Bronchial epithelial cell (primary cell): ENCODE data around the gene ARHGDIG. TPM values are rescaled to one million over a fixed set of nuclear protein-coding genes. Genes with fewer than 3 reads are reported as not detected.

Experiments used
- DNase-seq: peaks from one replicate; pipeline ENCODE4 v3.0.0-alpha.2; 2010; ENCODE audit warnings: low read depth
- FAIRE-seq: peaks from 2 replicates; lab custom pipeline; 2011; peaks lifted over from hg19 to GRCh38; lab: Jason Lieb, UNC
- H3K27me3 ChIP-seq: 2 replicates; pipeline ENCODE4 v1.5.1; 2011; ENCODE audit warnings: low read length; ENCODE audit not compliant: control insufficient read depth, insufficient read depth
- H3K36me3 ChIP-seq: 2 replicates; pipeline ENCODE4 v1.5.1; 2011; ENCODE audit warnings: low read length; ENCODE audit not compliant: control insufficient read depth, insufficient read depth
- H3K4me3 ChIP-seq: 2 replicates; pipeline ENCODE4 v1.5.1; 2011; ENCODE audit warnings: mild to moderate bottlenecking, low read depth, low read length, control low read depth
- total RNA-seq: library from RNA; depleted of rRNA; stranded (reverse); fragments of >200 nt; gene quantifications from 2 replicates; pipeline ENCODE4 v1.2.1, GENCODE V29; 2014
- TF ChIP-seq, protein P1 (sequence below): IDR thresholded peaks from 2 replicates; pipeline ENCODE4 v1.5.1; 2011; ENCODE audit warnings: mild to moderate bottlenecking, moderate library complexity, low read length, control low read depth, inconsistent platforms; ENCODE audit not compliant: insufficient read depth, severe bottlenecking

The ARHGDIG gene
- total RNA-seq, 1 donor from 2014 or later = not detected

- Histone ChIP-seq H3K36me3 (peaks cover 37% of the 10 kb centered on the region), H3K4me3 (no peak overlapping the region), H3K27me3 (no peaks in the 10 kb centered on the region)
- TF ChIP-seq, protein P1, sequence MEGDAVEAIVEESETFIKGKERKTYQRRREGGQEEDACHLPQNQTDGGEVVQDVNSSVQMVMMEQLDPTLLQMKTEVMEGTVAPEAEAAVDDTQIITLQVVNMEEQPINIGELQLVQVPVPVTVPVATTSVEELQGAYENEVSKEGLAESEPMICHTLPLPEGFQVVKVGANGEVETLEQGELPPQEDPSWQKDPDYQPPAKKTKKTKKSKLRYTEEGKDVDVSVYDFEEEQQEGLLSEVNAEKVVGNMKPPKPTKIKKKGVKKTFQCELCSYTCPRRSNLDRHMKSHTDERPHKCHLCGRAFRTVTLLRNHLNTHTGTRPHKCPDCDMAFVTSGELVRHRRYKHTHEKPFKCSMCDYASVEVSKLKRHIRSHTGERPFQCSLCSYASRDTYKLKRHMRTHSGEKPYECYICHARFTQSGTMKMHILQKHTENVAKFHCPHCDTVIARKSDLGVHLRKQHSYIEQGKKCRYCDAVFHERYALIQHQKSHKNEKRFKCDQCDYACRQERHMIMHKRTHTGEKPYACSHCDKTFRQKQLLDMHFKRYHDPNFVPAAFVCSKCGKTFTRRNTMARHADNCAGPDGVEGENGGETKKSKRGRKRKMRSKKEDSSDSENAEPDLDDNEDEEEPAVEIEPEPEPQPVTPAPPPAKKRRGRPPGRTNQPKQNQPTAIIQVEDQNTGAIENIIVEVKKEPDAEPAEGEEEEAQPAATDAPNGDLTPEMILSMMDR = no peak
- DNase-seq = no peak
- FAIRE-seq = no peak
Measured at GRCh38 chr16:316741-317464, 36.5 kb downstream of the ARHGDIG start.

DNA sequence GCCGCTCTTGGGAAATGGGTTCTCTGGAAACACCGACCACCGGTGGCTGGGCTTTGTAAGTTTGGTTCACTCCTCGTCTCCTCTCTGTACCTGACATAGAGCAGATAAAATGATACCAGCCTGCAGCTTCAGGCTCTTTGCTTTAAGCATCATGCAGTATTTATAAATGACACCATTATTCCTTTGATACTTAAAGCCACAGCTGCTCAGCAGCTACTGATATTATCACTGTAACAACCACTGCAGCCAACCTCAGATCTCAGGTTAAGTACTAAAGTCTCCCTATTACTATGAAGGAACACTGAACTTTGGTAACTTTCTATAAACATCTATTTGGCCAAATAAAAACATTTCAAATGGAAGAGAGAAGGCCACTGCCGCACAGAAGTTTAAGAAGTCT lies 37.2 kb downstream of the ARHGDIG start:
- TF ChIP-seq, protein P1 = no peak
- no peak for DNase-seq
- H3K27me3 ChIP-seq = no peaks in the 10 kb centered on the region
- H3K4me3 ChIP-seq = no peak overlapping the region
- no peak for FAIRE-seq
- H3K36me3 ChIP-seq = peaks cover 36% of the 10 kb centered on the region

GRCh38 chr16:318628-319027 lies 38.2 kb downstream of the ARHGDIG start:
- TF ChIP-seq, protein P1 = peak; percentile 8
- Histone ChIP-seq H3K36me3 (peaks cover 30% of the 10 kb centered on the region), H3K27me3 (no peaks in the 10 kb centered on the region), H3K4me3 (no peak overlapping the region)
- FAIRE-seq (no peak), DNase-seq (no peak)

DNA sequence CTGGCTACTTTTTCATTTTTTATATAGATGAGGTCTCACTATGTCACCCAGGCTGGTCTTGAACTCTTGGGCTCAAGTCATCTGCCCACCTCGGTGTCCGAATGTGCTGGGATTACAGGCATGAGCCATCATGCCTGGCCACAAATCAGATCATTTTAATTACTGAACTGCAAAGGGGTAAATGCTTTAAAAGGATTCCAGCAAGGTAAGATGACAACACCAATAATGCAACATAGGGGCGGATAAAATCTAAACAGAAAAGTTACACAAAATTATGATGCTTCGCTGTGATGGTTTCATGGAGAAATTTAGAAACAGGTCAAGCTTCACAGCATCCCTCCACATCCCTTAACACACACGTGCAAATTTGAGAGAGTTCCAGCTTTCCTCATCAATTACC lies 39.8 kb downstream of the ARHGDIG start:
- Histone ChIP-seq H3K27me3 (no peaks in the 10 kb centered on the region), H3K36me3 (peaks cover 27% of the 10 kb centered on the region), H3K4me3 (no peak overlapping the region)
- TF ChIP-seq, protein P1 = no peak
- FAIRE-seq (no peak), DNase-seq (no peak)

DNA sequence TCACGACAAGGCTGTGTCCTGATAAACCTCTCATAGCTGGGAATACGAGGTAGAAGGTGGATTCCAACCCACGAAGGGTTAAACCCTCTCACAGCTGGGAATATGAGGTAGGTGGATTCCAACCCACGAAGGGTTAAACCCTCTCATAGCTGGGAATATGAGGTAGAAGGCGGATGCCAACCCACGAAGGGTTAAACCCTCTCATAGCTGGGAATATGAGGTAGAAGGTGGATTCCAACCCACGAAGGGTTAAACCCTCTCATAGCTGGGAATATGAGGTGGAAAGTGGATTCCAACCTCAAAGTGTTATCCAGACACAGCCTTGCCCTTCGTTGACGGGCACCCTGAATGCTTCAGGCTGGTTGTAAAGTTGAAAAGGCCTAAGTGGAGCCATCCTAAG lies 41.1 kb downstream of the ARHGDIG start:
- no peak for FAIRE-seq
- no peak overlapping the region for H3K4me3 ChIP-seq

More for the DNA sequence above, 41.1 kb downstream of the ARHGDIG start:
- DNase-seq = no peak
- no peaks in the 10 kb centered on the region for H3K27me3 ChIP-seq
- TF ChIP-seq, protein P1 = no peak
- peaks cover 32% of the 10 kb centered on the region for H3K36me3 ChIP-seq
